Ectodermal cell (in vitro differentiated cells): ENCODE data around the gene CRTC1.

Source experiments
- H3K27ac ChIP-seq: 2 replicates; pipeline ENCODE4 v1.7.0; 2013; ENCODE audit warnings: mild to moderate bottlenecking, low read depth, low read length; ENCODE audit not compliant: insufficient read depth, poor library complexity, severe bottlenecking
- H3K27me3 ChIP-seq: 2 replicates; pipeline ENCODE4 v1.7.0; 2013; ENCODE audit warnings: mild to moderate bottlenecking, low read length; ENCODE audit not compliant: insufficient read depth, control insufficient read depth, poor library complexity, severe bottlenecking
- H3K36me3 ChIP-seq: one replicate; pipeline ENCODE4 v1.7.0; 2013; ENCODE audit warnings: low read length; ENCODE audit not compliant: control insufficient read depth, insufficient read depth
- H3K4me1 ChIP-seq: one replicate; pipeline ENCODE4 v1.7.0; 2013; ENCODE audit warnings: low read length; ENCODE audit not compliant: control insufficient read depth, insufficient read depth
- H3K4me3 ChIP-seq: 2 replicates; pipeline ENCODE4 v1.7.0; 2013; ENCODE audit warnings: low read depth, low read length, control low read depth; ENCODE audit not compliant: insufficient read depth
- H3K9me3 ChIP-seq: 2 replicates; pipeline ENCODE4 v1.7.0; 2013; ENCODE audit warnings: mild to moderate bottlenecking, low read length, moderate library complexity; ENCODE audit not compliant: control insufficient read depth
- WGBS, 2 experiments: methylation state at CpG; one replicate each; pipeline ENCODE4 v1.1.7; 2013; ENCODE audit warnings: missing lambda C conversion rate in 2 of 2; 5-methylcytosine and 5-hydroxymethylcytosine counted together

CRTC1 gene

DNA sequence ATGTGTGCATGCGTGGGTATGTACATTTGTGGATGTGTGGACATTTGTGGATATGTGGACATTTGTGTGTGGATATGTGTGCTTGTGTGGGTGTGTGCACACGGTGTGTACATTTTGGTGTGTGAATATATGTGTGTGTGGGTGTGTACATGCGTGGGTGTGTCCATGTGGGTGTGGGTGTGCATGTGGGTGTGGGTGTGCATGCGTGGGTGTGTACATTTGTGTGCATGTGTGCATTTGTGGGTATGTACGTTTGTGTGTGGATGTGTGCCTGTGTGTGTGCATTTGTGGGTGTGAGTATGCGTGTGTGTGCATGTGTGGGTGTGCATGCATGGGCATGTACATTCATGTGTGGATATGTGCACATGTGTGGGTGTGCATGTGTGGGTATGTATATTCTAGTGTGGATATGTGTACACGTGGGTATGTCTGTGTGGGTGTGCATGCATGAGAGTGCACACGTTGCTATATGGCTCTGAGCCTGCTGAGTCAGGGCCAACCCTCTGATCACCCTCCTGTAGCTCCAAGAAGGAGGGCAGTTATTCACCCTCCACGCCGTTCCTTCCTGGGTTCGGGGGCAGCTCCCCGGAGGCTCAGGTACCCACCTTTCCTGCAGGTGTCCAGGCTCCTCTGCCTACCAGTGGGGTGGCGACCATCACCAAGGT is 87.3 kb downstream of the CRTC1 start:
- H3K4me3 ChIP-seq: no peak overlapping the region
- WGBS, 2 experiments: 84 to 85% methylated on average over 13 of the region's 13 CpGs
- H3K36me3 ChIP-seq: no peaks in the 10 kb centered on the region
- no peaks in the 10 kb centered on the region for H3K9me3 ChIP-seq
- no peak overlapping the region for H3K27ac ChIP-seq
- H3K27me3 ChIP-seq: peaks cover 60% of the 10 kb centered on the region
- H3K4me1 ChIP-seq: peaks cover 5% of the 10 kb centered on the region

DNA sequence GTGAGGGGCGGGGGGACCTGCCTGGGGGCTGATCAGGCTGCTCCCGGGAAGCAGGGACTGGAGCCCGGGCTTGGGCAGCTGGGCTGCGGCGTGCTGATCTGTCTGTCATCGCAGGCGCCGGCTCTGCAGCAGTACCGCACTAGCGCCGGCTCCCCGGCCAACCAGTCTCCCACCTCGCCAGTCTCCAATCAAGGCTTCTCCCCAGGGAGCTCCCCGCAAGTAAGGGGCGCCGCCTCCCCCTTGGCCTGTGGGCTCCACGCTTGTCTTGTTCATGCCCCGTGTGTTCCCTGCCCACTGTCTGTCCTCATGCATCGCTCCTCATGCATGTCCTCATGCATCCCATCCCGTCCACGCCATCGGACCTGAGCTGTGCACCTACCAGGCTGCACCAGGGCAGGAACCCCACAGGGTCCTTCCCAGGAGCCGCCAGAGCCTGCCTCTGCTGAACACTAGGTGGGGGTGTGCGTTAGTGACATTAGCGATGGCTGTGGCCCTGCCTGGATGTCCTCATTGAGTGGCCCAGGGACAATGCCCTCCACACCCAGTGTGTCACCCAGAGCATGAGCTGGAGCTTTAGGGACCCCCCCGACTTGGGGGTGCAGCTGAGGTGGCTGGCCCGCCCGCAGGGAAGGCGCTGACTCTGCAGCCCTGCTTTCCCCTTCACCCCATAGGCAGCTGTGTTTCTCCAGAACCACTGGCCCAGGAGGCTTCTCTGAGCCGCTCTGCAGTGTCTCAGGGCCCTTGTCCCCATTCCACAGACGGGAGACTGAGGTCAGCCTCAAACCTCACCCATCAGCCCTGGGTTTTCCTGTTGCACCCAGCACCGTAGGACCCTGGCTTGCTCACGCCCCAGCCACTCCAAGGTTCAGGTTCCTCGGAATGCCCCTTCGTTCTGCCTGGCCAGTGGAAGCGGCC is 88.1 kb downstream of the CRTC1 start:
- Histone ChIP-seq H3K27ac (no peak overlapping the region), H3K36me3 (no peaks in the 10 kb centered on the region), H3K27me3 (peaks cover 66% of the 10 kb centered on the region), H3K4me1 (peaks cover 6% of the 10 kb centered on the region), H3K4me3 (no peak overlapping the region), H3K9me3 (no peaks in the 10 kb centered on the region)
- 81% methylated on average over 36 of the region's 36 CpGs for WGBS, 2 experiments

DNA sequence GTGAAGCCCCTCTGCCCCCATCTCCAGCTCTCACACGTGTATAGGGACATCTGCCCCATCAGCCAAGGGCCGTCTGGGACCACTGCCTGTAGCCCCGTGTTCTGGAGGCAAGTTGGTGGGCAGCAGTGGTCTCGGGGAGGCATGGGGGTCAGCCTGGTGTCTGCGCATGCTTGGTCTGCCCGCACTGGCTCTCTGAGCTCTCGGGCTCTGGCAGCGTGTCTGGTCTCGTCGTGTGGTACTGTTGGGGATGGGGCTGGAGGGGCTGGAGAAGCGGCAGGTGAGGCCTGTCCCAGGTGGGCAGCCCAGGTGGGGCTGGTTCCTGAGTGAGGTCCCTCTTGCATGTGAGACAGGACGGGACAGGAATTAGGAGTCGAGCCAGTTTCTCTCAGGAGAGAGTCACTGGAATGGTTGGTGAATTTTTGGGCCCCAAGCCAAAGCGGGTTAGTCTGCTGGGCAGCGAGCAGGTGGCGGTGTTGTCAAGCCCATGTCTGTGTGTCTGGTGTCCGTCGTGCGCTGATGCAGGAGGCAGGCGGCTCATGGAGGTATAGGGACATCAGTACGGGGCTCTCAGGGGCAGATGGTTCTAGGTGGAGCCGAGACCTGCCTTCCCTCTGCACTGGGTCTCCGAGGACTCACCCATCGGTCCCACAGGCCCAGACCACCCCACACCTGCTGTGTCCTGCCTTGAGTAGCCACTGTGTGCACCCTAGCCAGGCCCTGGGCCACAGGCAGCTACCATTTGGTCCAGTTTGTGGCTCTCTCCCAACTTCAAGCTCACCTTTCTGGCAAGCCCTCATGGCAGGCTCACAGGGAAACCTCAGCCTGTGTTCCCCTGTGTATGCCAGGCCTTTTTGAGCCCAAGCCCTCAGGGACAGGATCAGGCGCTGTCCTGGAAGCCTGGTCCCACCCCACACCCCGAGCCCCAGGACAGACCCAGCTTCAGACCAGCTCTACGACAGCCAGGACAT is 89.4 kb downstream of the CRTC1 start:
- no peak overlapping the region for H3K27ac ChIP-seq
- H3K9me3 ChIP-seq: no peaks in the 10 kb centered on the region
- peaks cover 78% of the 10 kb centered on the region for H3K27me3 ChIP-seq
- no peaks in the 10 kb centered on the region for H3K36me3 ChIP-seq
- 86 to 87% methylated on average over 27 of the region's 27 CpGs for WGBS, 2 experiments
- peaks cover 11% of the 10 kb centered on the region for H3K4me1 ChIP-seq
- no peak overlapping the region for H3K4me3 ChIP-seq

DNA sequence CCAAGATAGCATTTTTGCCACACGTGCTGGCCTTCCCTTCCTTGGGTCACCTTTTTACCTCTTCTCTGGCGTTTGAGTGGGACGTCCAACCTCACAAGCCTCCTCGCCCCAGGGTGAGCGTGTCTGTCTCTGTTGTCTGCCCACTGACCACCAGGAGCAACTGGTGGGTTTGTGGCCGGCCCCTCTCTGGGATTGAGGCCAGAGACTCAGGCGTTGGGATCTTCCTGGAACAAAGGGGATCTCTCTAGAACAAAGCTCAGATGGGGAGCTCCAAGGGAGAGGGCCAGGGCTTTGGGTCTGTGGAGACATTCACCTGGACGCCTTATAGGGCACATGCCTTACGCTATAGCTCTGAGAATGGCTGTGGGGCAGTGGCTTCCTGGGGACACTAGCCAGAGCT is 90.2 kb downstream of the CRTC1 start:
- no peak overlapping the region for H3K27ac ChIP-seq
- H3K4me3 ChIP-seq: no peak overlapping the region
- H3K9me3 ChIP-seq: no peaks in the 10 kb centered on the region
- peaks cover 8% of the 10 kb centered on the region for H3K4me1 ChIP-seq
- no peaks in the 10 kb centered on the region for H3K36me3 ChIP-seq
- 81% methylated on average over 9 of the region's 9 CpGs for WGBS, 2 experiments
- peaks cover 85% of the 10 kb centered on the region for H3K27me3 ChIP-seq

DNA sequence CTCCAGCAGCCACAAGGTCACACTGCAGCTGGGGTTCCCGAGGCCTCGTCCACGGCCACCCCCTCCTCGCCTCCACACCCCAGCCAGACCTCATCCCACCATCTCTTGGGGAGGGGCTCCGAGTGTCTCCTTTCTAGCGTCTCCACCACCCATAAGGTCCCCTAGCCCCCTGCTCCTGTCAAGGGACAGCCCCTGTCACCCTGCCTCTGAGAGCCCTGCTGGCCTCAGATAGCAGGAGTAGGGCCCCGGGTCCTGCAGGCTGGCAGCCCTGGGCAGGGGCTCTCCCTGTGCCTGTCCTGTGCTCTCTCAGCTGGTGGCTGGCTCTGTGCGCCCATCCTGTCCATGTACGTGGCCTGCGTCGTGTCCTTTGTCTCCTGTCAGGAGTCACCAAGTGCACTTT is 90.6 kb downstream of the CRTC1 start:
- no peak overlapping the region for H3K27ac ChIP-seq
- WGBS, 2 experiments: 86 to 90% methylated on average over 11 of the region's 11 CpGs
- H3K27me3 ChIP-seq: peaks cover 90% of the 10 kb centered on the region
- no peak overlapping the region for H3K4me3 ChIP-seq
- peaks cover 8% of the 10 kb centered on the region for H3K4me1 ChIP-seq
- no peaks in the 10 kb centered on the region for H3K9me3 ChIP-seq
- H3K36me3 ChIP-seq: no peaks in the 10 kb centered on the region

DNA sequence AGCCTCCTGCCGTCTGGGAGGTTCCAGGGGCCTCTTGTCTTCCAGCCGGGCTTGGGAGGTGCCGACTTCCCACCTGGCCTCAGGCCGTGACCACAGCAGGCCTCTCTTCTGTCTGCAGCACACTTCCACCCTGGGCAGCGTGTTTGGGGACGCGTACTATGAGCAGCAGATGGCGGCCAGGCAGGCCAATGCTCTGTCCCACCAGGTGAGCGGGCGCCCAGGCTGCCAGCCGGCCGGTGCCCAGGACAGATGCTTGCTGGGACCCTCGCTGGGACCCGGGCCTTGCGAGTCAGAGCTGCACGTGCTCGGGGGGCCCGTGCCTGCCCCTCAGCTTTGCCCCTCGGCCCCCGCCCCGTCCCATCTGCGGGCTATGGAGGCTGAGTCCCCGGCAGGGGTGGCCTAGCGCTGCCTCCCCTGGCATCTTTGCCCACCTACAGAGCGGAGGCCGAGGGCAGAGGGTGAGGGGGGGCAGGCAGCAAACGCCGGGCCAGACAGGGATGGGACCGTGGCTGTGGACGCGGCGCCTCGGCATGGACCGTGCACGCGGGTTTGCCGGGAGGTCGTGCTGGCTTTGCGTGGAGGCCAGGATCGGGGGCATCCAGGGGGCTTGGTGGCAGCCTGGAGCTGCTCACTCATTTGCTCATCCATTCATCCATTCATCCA is 91.4 kb downstream of the CRTC1 start:
- H3K9me3 ChIP-seq: no peaks in the 10 kb centered on the region

DNA sequence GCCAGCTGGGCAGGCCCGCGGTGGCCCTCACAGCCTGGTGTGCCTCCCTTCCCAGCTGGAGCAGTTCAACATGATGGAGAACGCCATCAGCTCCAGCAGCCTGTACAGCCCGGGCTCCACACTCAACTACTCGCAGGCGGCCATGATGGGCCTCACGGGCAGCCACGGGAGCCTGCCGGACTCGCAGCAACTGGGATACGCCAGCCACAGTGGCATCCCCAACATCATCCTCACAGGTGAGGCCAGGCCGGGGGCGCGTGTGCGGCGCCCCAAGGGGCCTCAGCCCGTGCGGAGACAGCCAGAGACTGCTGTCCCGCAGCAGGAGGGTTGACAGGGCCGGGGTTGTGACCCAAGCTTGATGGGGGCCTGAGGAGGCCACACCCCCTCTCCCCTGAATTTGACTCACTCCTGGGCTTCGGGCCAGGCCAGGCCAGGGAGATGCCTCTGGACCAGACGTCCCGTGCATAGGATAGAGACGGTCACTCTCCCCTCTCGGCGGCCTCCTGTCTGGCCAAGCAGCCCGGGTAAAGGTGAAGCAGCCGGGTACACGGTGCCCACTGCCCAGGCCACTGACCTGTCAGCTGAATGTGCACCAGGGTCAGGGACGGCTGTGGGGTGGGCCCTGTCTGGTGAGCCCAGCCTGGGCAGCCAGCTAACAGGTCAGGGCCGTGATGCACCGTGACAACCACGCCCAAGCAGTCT is 92.3 kb downstream of the CRTC1 start:
- H3K4me1 ChIP-seq: peaks cover 8% of the 10 kb centered on the region
- no peak overlapping the region for H3K27ac ChIP-seq
- H3K4me3 ChIP-seq: no peak overlapping the region
- WGBS, 2 experiments: 89 to 91% methylated on average over 33 of the region's 33 CpGs
- peaks cover 99% of the 10 kb centered on the region for H3K27me3 ChIP-seq
- no peaks in the 10 kb centered on the region for H3K9me3 ChIP-seq
- no peaks in the 10 kb centered on the region for H3K36me3 ChIP-seq

More for the DNA sequence above, 91.4 kb downstream of the CRTC1 start:
- H3K36me3 ChIP-seq: no peaks in the 10 kb centered on the region
- peaks cover 8% of the 10 kb centered on the region for H3K4me1 ChIP-seq
- peaks cover 98% of the 10 kb centered on the region for H3K27me3 ChIP-seq
- 91 to 94% methylated on average over 40 of the region's 40 CpGs for whole genome bisulfite sequencing, 2 experiments
- no peak overlapping the region for H3K4me3 ChIP-seq
- no peak overlapping the region for H3K27ac ChIP-seq

DNA sequence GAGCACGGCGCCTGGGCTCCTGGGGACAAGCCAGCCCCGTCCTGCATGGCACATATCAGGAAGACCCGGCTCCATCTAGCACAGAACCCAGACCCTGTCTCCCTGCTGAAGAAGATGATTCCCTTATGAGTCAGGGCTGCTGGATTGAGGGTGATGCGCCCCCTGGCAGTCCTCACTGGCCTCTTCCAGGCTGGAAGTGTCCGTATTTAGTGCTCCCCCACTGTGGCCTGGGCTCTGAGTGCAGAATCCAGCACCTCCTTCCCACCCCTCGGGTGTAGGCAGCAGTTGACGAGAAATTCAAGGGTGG is 92.8 kb downstream of the CRTC1 start:
- WGBS, 2 experiments: 66 to 70% methylated on average over 8 of the region's 8 CpGs
- Histone ChIP-seq H3K4me1 (peaks cover 8% of the 10 kb centered on the region), H3K36me3 (no peaks in the 10 kb centered on the region), H3K27me3 (peaks cover 99% of the 10 kb centered on the region), H3K9me3 (no peaks in the 10 kb centered on the region), H3K4me3 (no peak overlapping the region), H3K27ac (no peak overlapping the region)

DNA sequence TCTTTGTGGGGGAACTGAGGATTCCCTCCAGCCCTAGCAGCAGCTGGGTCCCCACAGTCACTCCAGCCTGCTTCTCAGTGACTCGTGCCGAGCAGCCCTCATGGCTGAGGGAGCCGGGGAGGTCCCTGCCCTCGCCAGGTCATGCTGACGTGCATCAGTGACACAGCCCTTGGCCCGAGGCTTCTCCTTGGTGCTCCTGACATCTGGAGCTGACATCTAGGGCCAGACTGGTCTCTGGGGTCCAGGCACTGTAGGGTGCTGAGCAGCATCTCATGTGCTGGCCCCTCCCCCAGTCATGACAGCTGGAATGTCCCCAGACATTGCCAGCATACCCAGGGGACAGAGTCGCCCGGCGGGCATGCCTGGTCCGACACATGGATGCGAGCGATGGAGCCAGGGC is 93.3 kb downstream of the CRTC1 start:
- Histone ChIP-seq H3K36me3 (no peaks in the 10 kb centered on the region), H3K4me1 (peaks cover 8% of the 10 kb centered on the region), H3K27ac (no peak overlapping the region), H3K27me3 (peaks cover 99% of the 10 kb centered on the region), H3K4me3 (no peak overlapping the region), H3K9me3 (no peaks in the 10 kb centered on the region)
- 59% methylated on average over 12 of the region's 12 CpGs for WGBS, 2 experiments
